WTC11 (cell line): ENCODE results near the gene AMBN. TPM values are rescaled to one million over a fixed set of nuclear protein-coding genes. Genes with fewer than 3 reads are reported as not detected.
A peak's percentile ranks its signal among the peaks of the same experiment; 100 is the strongest.

Experiments used
- ATAC-seq: fragments of 200-7000 bp; cut with Tn5 transposase; 2 replicates; pipeline ENCODE4 v1.10.0; 2021; ENCODE audit warnings: mild to moderate bottlenecking, moderate library complexity
- CTCF ChIA-PET: fragments of 300-600 bp; sonication (Branson Sonifier 250); formaldehyde crosslinking; loops from one replicate; lab custom pipeline; 2021; ENCODE audit warnings: antibody characterized with exemption; lab: Charles Lee
- POLR2A ChIA-PET: fragments of 350-600 bp; sonication (Branson Sonifier 250); formaldehyde crosslinking; loops from one replicate; lab custom pipeline; 2021; ENCODE audit warnings: antibody characterized with exemption; lab: Charles Lee
- DNase-seq: peaks from one replicate; pipeline ENCODE4 v3.0.0; 2021; ENCODE audit warnings: low spot score
- H3K27ac Mint-ChIP-seq: 2 replicates; pipeline ENCODE4 v1.8.0; 2021; ENCODE audit warnings: mixed read lengths
- H3K27me3 Mint-ChIP-seq: 2 replicates; pipeline ENCODE4 v1.8.0; 2021; ENCODE audit warnings: low read depth, mild to moderate bottlenecking, moderate library complexity, mixed read lengths
- H3K36me3 Mint-ChIP-seq: 2 replicates; pipeline ENCODE4 v1.8.0; 2021; ENCODE audit warnings: mixed read lengths
- H3K4me1 Mint-ChIP-seq: 2 replicates; pipeline ENCODE4 v1.8.0; 2022; ENCODE audit warnings: mixed read lengths
- H3K4me3 Mint-ChIP-seq: 2 replicates; pipeline ENCODE4 v1.8.0; 2021; ENCODE audit warnings: mild to moderate bottlenecking, moderate library complexity, mixed read lengths
- H3K9me3 Mint-ChIP-seq: 2 replicates; pipeline ENCODE4 v1.8.0; 2021; ENCODE audit warnings: mixed read lengths
- AR ChIP-seq: fragments of 250-450 bp; sonication (Bioruptor Pico); IDR thresholded peaks from 2 replicates; pipeline ENCODE4 v1.9.0; 2021; ENCODE audit warnings: mild to moderate bottlenecking
- ARID4B ChIP-seq: sonication (generic); formaldehyde crosslinking; IDR thresholded peaks from 2 replicates; pipeline ENCODE4 v1.8.0; 2023; ENCODE audit warnings: missing genetic modification reagents, mild to moderate bottlenecking, borderline replicate concordance
- ATF6 ChIP-seq: sonication (generic); formaldehyde crosslinking; IDR thresholded peaks from 2 replicates; pipeline ENCODE4 v1.8.1; 2023; ENCODE audit warnings: mild to moderate bottlenecking, missing genetic modification reagents
- FOXP4 ChIP-seq: sonication (generic); formaldehyde crosslinking; IDR thresholded peaks from 2 replicates; pipeline ENCODE4 v1.8.0; 2022; ENCODE audit warnings: mild to moderate bottlenecking, missing genetic modification reagents
- KAT7 ChIP-seq: sonication (generic); formaldehyde crosslinking; IDR thresholded peaks from 2 replicates; pipeline ENCODE4 v1.8.1; 2023; ENCODE audit warnings: missing genetic modification reagents, mild to moderate bottlenecking, borderline replicate concordance
- MAX ChIP-seq: sonication (generic); formaldehyde crosslinking; IDR thresholded peaks from 2 replicates; pipeline ENCODE4 v1.8.0; 2022; ENCODE audit warnings: mild to moderate bottlenecking, missing genetic modification reagents
- NR1H2 ChIP-seq: sonication (generic); formaldehyde crosslinking; IDR thresholded peaks from 2 replicates; pipeline ENCODE4 v1.9.0; 2021; ENCODE audit warnings: mild to moderate bottlenecking, moderate library complexity, missing genetic modification reagents
- SP1 ChIP-seq: sonication (generic); formaldehyde crosslinking; conservative IDR thresholded peaks from 2 replicates; pipeline ENCODE4 v1.8.1; 2022; ENCODE audit warnings: missing genetic modification reagents
- ZBTB21 ChIP-seq: sonication (generic); formaldehyde crosslinking; IDR thresholded peaks from 2 replicates; pipeline ENCODE4 v1.8.1; 2023; ENCODE audit warnings: mild to moderate bottlenecking, missing genetic modification reagents, borderline replicate concordance
- ZBTB43 ChIP-seq: sonication (generic); formaldehyde crosslinking; IDR thresholded peaks from 2 replicates; pipeline ENCODE4 v1.8.1; 2023; ENCODE audit warnings: mild to moderate bottlenecking, missing genetic modification reagents
- ZNF121 ChIP-seq: sonication (generic); formaldehyde crosslinking; IDR thresholded peaks from 2 replicates; pipeline ENCODE4 v1.8.0; 2023; ENCODE audit warnings: missing genetic modification reagents
- ZNF281 ChIP-seq: sonication (generic); formaldehyde crosslinking; IDR thresholded peaks from 2 replicates; pipeline ENCODE4 v1.8.0; 2023; ENCODE audit warnings: mild to moderate bottlenecking, missing genetic modification reagents
- ZNF317 ChIP-seq: sonication (generic); formaldehyde crosslinking; IDR thresholded peaks from 2 replicates; pipeline ENCODE4 v1.8.1; 2023; ENCODE audit warnings: low read depth, mild to moderate bottlenecking, moderate library complexity, missing genetic modification reagents, borderline replicate concordance
- ZNF532 ChIP-seq: fragments of 250-450 bp; sonication (Bioruptor Pico); IDR thresholded peaks from 2 replicates; pipeline ENCODE4 v1.9.0; 2021; ENCODE audit warnings: mild to moderate bottlenecking, borderline replicate concordance
- total RNA-seq: library from RNA; stranded (reverse); gene quantifications from 3 replicates; pipeline ENCODE4 v1.2.3, GENCODE V29; 2021

AMBN gene
- total RNA-seq, 1 experiment from 2014 or later, result not detected

GRCh38 chr4:70544279-70544868 is 47.7 kb upstream of the AMBN start:
- Mint-ChIP-seq H3K4me3 (no peak overlapping the region), H3K9me3 (no peaks in the 10 kb centered on the region)
- TF ChIP-seq ZNF281, result no peak
- no peak for TF ChIP-seq MAX (CRISPR knock-in tag)
- no peak for TF ChIP-seq KAT7
- TF ChIP-seq ZNF121 (CRISPR knock-in tag), result no peak
- no peak for TF ChIP-seq ZBTB43 (CRISPR knock-in tag)
- no peak for TF ChIP-seq ZBTB21 (CRISPR knock-in tag)
- no peak for TF ChIP-seq FOXP4
- TF ChIP-seq AR (CRISPR knock-in tag), result no peak
- no peak for TF ChIP-seq SP1
- TF ChIP-seq ATF6 (CRISPR knock-in tag), result no peak
- no peak for TF ChIP-seq ZNF317
- no peak for TF ChIP-seq NR1H2 (CRISPR knock-in tag)
- TF ChIP-seq, all 79 proteins: peak for 0
- Mint-ChIP-seq H3K4me1 (0 out of 2 replicates have a peak, but pooled peaks cover 4% of the 10 kb centered on the region), H3K27ac (no peak overlapping the region), H3K27me3 (no peaks in the 10 kb centered on the region), H3K36me3 (no peaks in the 10 kb centered on the region)
- POLR2A ChIA-PET, result no interaction called here
- CTCF ChIA-PET, result interaction anchor here (1.0 kb wide), 1 partner anchor 12 kb away, joined by 3 read pairs; no protein-coding TSS in a partner anchor
- ATAC-seq (peak; percentile 83), DNase-seq (no peak)

GRCh38 chr4:70556856-70557255 is 35.2 kb upstream of the AMBN start:
- H3K4me3 Mint-ChIP-seq, result no peak overlapping the region
- H3K9me3 Mint-ChIP-seq, result peaks cover 7% of the 10 kb centered on the region
- ChIA-PET CTCF (no interaction called here), POLR2A (no interaction called here)
- no peak for ATAC-seq
- no peaks in the 10 kb centered on the region for H3K4me1 Mint-ChIP-seq
- no peaks in the 10 kb centered on the region for H3K36me3 Mint-ChIP-seq
- no peak overlapping the region for H3K27ac Mint-ChIP-seq
- DNase-seq, result no peak
- H3K27me3 Mint-ChIP-seq, result no peaks in the 10 kb centered on the region
- TF ChIP-seq ZNF532 (CRISPR knock-in tag), result no peak
- TF ChIP-seq ARID4B (CRISPR knock-in tag), result no peak
